Rectal smooth muscle tissue (tissue), 1 donor: ENCODE data around the gene CERT1.
"Not testable (repeated sequence)": the region's sequence is repeated elsewhere in the genome, so short reads cannot be mapped to it uniquely, and the experiment has no call there.

ENCODE experiments used
- H3K27ac ChIP-seq: one replicate; pipeline ENCODE4 v1.7.0; 2013; ENCODE audit warnings: low read depth, low read length, inconsistent platforms
- H3K27me3 ChIP-seq: one replicate; pipeline ENCODE4 v1.7.0; 2013; ENCODE audit warnings: low read length; ENCODE audit not compliant: control insufficient read depth, insufficient read depth
- H3K36me3 ChIP-seq: one replicate; pipeline ENCODE4 v1.7.0; 2013; ENCODE audit warnings: low read length; ENCODE audit not compliant: control insufficient read depth, insufficient read depth
- H3K4me1 ChIP-seq: one replicate; pipeline ENCODE4 v1.7.0; 2013; ENCODE audit warnings: low read length; ENCODE audit not compliant: control insufficient read depth, insufficient read depth
- H3K4me3 ChIP-seq: one replicate; pipeline ENCODE4 v1.7.0; 2013; ENCODE audit warnings: low read length
- H3K9ac ChIP-seq: one replicate; pipeline ENCODE4 v1.7.0; 2013; ENCODE audit warnings: low read length

The CERT1 gene

DNA sequence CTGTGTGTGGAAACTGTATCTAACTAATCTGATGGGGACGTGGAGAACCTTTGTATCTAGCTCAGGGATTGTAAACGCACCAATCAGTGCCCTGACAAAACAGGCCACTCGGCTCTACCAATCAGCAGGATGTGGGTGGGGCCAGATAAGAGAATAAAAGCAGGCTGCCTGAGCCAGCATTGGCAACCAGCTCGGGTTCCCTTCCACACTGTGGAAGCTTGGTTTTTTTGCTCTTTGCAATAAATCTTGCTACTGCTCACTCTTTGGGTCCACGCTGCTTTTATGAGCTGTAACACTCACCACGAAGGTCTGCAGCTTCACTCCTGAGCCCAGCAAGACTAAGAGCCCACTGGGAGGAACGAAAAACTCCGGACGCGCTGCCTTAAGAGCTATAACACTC, 177.0 kb downstream of the CERT1 start:
- H3K4me1 ChIP-seq, H3K36me3 ChIP-seq, H3K4me3 ChIP-seq, H3K9ac ChIP-seq, H3K27ac ChIP-seq, H3K27me3 ChIP-seq: not testable (repeated sequence)

DNA sequence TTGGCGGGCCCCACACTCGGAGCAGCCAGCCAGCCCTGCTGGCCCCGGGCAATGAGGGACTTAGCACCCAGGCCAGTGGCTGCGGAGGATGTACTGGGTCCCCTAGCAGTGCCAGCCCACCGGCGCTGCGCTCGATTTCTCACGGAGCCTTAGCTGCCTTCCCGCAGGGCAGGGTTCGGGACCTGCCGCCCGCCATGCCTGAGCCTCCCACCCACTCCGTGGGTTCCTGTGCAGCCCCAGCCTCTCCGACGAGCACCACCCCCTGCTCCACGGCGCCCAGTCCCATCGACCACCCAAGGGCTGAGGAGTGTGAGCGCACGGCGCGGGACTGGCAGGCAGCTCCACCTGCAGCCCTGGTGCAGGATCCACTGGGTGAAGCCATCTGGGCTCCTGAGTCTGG, 177.7 kb downstream of the CERT1 start:
- H3K4me1 ChIP-seq, H3K4me3 ChIP-seq, H3K27ac ChIP-seq: not testable (repeated sequence)

DNA sequence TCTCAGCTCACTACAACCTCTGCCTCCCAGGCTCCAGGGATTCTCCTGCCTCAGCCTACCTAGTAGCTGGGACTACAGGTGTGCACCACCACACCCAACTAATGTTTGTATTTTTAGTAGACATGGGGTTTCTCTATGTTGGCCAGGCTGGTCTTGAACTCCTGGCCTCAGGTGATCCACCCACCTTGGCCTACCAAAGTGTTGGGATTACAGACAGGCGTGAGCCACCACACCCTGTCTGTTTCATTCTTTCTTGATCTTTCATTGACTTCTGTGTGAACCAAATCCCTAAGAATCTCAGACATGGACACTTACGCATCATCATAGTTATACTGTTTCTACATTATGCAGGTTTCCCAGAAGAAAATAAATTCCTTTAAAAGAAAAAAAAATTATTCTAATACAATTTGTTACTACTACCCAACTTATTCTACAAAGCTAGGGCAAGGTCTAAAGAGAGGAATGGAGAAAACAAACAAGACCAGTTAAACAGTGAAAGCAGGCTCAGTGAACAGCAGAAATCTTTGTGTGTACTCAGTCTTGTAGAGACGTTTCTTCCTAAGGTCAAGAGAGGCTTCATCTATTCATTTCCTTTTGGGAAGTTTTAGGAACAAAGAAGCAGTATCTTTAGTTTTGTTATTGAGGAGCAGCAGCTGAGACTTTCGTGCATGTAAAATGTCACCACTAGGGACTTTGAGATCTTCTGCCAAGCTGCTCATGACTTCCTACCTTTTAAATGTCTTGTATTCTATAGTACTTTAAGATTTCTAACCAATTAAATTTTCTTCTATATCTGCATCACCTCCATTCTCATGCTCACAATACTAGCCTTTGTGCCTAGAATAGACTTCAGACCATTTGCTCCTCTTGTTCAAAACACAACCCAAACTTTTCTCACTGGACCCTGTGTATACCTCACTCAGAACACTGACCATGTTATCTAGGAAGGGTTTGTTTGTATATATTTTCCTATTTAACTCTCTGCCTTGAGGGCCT, 180.0 kb downstream of the CERT1 start:
- no peak overlapping the region for H3K27ac ChIP-seq
- H3K4me3 ChIP-seq, result no peak overlapping the region
- no peaks in the 10 kb centered on the region for H3K4me1 ChIP-seq
- no peaks in the 10 kb centered on the region for H3K36me3 ChIP-seq
- no peaks in the 10 kb centered on the region for H3K27me3 ChIP-seq
- no peak overlapping the region for H3K9ac ChIP-seq

More for the DNA sequence above, 177.7 kb downstream of the CERT1 start:
- not testable (repeated sequence) for H3K27me3 ChIP-seq, H3K36me3 ChIP-seq, H3K9ac ChIP-seq

DNA sequence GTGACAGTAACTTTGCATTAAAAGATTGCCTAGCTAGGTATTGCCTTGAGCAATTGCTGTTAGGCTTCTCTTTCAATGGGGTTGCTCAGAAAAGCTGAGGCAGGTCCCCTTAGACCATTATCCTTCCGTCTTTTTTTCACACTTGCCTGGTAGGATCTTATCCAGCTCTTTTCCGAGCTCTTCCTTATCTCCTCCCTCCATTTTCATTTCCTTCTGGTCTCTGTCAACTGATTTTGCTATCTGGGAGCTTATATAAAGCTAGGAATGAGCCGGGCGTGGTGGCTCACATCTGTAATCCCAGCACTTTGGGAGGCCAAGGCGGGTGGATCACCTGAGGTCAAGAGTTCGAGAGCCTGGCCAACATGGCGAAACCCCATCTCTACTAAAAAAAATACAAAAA, 181.0 kb downstream of the CERT1 start:
- no peak overlapping the region for H3K27ac ChIP-seq
- no peaks in the 10 kb centered on the region for H3K4me1 ChIP-seq
- no peaks in the 10 kb centered on the region for H3K36me3 ChIP-seq
- H3K27me3 ChIP-seq, result no peaks in the 10 kb centered on the region
- no peak overlapping the region for H3K4me3 ChIP-seq
- no peak overlapping the region for H3K9ac ChIP-seq
